Femur (tissue), 1 donor: Measurements from ENCODE around the gene STARD13.
"Not testable (repeated sequence)": the region's sequence is repeated elsewhere in the genome, so short reads cannot be mapped to it uniquely, and the experiment has no call there.

ENCODE experiments used
- DNase-seq: peaks from one replicate; pipeline ENCODE4 v3.0.0-alpha.2; 2017

Gene STARD13

DNA sequence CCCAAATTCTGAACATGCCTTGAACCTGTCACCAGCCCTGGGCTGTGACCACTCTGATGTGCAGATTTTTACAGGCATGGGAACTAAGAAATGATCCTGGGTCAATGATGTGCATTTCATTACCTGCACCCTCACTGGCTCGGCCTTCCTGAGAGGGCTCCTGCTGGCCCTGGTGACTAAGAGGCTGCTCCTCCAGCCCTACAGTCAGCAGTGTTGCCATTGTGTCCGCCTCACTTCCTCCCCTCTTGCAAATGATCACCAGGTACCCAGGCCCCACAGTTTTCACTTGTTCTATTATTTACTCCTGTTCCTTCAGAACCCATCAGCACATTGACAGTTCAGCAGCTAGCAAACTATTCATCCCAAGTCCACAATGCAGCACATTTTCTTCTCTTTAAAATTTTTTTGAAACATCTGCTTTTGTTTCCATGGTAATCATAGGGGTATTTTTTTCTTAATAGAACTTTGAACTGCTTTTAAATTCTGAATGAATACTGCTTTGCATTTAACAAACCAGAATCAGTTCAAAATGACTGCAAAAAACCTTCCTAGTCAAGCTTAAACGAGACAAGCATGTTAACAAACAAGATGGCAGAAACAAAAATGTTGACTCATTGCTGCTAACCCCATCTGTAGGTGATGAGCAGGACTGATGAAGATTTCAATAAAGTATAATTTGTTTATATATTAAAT is 29.3 kb downstream of the STARD13 start:
- no peak for DNase-seq

DNA sequence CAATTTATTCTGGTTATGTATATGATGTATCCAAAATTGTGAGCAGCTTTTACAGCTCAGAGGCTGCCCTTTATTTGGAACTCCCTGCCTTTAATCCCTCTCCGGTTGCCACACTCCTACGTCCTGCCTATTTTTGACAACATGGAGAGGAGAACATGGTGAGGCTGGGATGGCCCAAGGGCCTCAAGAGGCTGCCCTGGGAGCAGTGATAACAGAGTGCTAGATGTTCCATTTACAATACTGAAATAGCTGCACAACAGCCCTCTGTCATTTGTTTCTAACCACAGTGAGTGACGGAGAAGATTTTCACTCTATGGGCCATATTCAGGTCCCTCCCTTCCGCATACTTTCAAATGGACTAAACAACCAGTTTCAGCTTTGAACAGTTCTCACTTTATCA is 33.4 kb downstream of the STARD13 start:
- peak; percentile 39 for DNase-seq

DNA sequence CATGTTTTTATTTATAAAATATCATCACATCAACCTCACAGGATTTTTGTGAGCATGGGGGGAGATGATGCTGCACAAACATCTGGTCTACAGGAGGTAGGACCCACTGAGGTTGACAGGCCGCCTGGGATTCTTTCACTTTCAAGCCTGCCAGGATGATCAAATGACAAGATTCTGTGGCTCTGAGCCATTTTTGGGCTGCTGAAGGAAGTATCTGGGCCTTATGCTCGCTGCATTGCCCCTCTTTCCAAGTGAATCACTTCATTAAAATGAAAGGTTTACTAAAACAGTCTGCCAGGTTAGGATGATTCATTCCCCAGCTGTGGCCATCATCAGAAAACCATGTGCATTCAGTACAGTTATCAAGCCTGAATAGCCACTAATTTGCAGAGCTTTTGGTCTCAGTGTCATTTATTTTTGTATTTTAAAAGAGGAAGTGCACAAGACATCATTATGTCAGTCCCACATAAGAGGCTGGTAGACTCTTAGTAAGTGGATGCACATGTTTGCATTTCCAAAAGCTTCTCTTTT is 34.4 kb downstream of the STARD13 start:
- peak; percentile 77 for DNase-seq

DNA sequence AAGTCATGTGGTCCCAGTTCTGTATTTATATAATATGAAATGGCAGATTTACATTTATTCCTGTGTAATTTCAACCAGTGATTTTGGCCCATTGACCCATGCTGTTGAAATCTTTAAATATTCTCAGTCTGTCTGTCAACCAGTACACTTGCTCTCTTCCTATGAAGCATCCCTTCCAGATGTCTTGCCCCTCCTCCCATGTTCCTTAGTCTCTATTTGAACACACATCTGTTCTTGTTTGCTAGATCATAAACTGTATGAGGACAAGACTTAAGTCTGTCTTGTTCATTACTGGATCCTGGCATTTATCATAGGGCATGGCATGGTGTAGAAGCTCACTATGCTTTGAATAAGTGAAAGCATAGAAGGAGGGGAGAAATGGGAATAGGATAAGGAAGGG is 34.9 kb downstream of the STARD13 start:
- no peak for DNase-seq

DNA sequence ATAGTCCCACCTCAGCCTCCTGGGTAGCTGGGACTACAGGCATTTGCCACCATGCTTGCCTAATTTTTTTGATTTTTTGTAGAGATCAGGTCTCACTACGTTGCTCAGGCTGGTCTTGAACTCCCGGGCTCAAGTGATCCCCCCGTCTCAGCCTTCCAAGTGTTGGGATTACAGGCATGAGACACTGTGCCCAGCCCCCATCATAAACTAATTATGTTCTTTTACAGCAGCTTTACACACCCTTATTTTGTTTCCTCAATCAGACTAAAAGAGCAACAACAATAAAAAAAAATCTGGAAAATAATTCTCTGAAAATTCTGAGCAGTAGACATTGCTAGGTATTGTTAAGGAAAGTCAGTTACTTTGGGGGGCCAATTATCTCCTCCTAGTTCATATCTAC is 35.7 kb downstream of the STARD13 start:
- DNase-seq: no peak

- no peak for DNase-seq
Observed at GRCh38 chr13:33249066-33249465, 36.5 kb downstream of the STARD13 start.

- DNase-seq: no peak
Observed at GRCh38 chr13:33245505-33246158, 39.9 kb downstream of the STARD13 start.

DNA sequence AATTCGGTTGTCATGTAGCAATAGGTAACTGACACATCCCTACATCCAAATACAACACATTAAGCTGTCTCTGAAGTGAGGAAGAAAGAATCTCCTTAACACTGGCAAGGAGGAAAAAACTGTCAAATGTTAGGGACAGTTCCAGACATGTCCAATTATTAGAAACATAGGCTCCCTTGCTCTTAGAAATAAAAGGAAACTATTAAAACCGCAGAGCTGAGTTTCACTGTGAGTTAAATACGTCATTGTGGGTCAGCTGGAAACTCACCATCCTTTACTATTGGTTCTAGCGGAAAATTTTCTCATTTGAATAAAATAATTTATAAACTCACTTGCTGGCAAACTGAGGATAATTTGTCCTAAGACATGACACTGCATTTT is 40.7 kb downstream of the STARD13 start:
- DNase-seq: no peak

DNA sequence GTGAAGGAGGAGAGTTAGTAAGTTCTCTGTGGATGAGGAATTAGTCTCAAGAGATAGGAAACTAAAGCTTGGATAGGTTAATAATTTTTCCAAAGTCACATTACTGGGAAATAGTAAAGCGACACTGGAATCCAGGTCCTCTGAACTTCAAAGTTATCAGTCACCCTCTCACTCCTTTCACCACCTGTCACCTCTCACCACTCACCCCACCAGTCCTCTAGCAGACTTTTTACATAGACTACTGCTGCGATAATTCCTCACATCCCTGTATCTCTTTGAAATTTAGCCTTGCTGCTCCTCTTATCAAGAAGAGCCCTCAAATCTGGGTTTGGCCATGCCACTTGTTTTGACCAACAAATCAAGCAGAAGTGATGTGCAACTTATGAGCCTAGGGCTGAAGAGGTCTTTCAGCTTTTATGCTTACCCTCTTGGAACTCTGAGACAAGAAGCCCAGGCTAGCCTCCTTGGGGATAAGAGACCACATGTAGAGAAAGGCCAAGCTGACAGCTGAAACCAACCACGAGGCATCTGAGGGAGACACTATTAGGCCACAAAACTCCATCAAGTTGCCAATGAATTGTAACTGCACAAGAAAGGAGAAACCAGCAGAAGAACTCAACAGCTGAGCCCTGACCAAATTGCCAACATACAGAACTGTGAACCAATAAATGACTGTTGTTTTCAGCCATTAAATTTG is 41.2 kb downstream of the STARD13 start:
- DNase-seq: no peak

DNA sequence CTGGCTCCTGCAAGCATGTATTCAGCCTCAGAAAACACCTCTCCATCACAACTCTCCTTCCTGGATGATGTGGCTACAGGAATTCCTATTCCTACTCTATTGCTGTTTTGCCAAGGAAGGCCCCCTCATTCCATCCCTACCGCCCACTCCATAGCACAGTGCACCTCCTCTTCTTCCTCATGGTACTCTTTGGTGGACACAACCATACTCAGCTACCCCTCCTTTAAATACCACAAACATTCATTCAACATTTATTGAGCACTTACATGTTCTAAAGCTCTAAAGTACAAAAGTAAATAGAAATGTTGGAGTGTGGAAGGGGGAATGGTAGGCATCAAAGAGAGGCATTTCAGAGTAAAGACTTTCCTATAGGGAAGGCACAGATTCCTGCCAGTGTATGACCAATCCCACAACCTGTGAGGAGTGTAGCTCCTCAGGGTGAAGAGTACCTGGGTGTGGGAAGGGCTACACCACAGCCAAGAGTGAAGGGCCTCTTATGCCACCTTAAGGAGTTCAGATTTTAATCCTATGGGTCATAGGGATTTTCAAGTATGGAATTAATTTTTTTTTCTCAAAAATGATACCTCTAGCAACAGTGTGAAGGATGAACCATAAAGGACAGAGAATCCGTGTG is 42.5 kb downstream of the STARD13 start:
- DNase-seq: no peak

DNA sequence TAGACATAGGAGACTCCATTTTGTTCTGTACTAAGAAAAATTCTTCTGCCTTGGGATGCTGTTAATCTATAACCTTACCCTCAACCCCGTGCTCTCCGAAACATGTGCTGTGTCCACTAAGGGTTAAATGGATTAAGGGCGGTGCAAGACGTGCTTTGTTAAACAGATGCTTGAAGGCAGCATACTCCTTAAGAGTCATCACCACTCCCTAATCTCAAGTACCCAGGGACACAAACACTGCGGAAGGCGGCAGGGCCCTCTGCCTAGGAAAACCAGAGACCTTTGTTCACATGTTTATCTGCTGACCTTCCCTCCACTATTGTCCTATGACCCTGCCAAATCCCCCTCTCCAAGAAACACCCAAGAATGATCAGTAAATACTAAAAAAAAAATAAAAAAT is 43.2 kb downstream of the STARD13 start:
- not testable (repeated sequence) for DNase-seq

DNA sequence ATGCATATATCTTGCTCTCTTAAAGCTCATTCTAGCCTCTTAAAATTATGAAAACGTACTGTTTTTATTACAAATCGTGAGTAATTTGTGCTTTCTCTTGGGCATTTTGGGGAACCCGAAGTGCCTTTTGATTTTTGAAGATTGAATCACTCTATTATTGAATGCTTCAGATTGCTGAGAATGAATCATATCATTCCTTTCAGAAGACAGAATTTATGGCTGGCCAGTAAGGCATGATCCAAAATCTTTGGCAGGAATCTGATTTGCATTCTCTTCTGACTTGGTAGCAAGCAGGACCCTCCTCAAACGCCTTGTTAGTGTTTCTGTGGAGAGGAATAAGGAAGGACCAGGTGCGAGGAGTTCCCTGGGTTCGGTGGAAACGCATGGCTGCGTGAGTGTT is 49.5 kb downstream of the STARD13 start:
- DNase-seq: no peak

DNA sequence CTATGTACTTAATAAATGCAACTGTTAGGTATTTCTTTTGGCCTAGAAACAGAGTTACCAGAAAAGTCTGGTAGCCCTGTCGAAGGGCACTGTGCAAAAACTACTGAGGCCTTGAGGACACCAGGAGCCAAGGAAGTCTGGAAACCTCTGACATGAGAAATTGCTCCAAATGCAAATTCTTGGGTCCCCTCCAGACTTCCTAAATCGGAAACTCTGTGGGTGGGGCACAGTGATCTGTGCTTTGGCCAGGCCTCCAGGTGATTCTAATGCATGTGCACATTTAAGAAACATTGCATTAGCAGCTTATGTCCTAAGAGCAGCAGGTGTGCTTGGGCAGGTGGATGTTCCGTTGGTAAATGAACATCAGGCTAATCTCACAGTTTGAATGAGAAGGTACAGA is 50.0 kb downstream of the STARD13 start:
- DNase-seq: no peak

- DNase-seq: no peak
Observed at GRCh38 chr13:33235078-33235477, 50.5 kb downstream of the STARD13 start.

DNA sequence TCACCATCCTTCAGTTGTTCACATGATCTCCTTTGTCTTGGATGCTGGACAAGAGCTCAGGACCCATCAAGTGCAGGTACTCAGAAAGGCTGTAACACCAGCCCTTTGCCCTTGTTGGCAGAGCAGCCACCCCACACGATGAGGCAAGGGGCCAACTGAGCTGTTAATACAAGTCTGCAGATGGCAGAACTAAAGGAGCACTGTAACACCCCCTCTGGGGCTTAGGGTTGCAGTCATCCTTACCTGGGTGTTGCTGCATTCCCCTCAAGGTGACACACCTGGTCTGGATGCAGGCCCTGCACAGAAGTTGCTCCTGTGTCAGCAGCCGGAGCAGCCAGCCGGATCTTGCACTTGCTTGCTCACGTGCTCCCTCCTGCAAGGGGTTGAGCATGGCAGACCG is 52.0 kb downstream of the STARD13 start:
- DNase-seq: no peak

DNA sequence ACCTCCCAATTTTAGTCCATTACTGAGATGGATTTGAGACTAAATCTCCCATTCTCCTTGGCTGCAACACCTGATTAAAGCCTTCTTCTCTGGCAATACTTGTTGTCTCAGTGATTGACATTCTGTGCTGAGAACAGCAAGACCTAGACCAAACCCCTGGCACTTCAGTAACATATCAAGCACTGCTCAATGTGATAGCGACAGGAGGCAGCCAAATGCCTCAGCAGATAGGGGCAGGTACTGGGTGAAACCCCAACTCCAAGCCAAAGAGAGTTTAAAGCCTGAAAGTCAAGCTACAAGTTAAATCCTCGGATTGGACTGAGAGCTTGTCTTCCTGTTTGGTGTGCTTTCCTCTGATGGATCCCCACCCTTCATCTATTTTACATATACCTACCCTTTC is 52.7 kb downstream of the STARD13 start:
- no peak for DNase-seq

DNA sequence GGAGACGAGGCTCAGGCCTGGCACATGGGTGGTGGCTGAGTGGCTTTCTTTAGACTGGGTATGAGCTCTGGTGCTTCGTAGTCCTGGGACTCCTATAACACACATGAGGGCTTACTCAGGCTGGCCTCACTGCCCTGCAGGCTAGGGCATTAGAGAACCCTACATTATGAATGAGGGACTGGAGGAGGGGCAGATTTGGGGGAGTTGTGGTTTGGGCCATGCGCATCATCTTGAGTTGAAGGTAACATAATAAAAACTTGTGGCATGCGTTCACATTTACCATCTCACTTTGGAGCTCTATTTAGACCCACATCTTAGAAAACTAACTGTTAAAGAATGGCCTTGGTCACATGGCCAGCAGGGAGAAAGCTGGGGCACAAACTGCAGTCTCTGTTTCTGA is 54.2 kb downstream of the STARD13 start:
- DNase-seq: no peak

DNA sequence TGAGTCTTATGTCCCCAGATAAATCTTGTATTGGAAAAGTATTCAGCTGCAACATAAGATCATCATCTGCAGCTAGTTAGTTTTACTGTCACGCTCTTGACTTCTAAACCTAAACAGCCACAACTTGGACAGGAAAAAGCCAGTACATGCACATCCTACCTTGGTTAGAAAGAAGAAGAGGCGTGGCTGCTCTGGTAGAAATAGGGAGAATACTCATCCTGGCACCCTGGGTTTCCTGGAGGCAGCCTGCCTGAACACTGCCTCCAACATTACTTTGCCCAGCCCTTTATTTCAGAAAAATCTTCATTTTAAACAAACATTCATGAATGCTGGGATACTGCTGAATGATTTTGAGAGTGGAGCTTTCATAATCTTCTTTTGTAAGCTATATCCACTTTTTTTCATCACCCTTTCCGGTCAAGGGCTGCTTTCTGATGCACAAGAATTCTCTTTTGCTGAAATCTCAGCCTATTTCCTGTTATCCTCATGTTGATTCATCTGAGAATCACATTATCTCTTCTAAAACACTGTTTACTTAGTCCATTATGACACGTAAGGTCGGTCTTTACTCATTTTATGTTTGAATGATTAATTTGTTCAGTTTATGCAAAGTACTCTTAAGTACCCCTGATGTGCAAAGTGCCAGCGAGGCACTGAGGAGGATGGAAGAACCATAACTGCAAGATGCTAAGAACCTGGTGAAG is 55.2 kb downstream of the STARD13 start:
- no peak for DNase-seq

DNA sequence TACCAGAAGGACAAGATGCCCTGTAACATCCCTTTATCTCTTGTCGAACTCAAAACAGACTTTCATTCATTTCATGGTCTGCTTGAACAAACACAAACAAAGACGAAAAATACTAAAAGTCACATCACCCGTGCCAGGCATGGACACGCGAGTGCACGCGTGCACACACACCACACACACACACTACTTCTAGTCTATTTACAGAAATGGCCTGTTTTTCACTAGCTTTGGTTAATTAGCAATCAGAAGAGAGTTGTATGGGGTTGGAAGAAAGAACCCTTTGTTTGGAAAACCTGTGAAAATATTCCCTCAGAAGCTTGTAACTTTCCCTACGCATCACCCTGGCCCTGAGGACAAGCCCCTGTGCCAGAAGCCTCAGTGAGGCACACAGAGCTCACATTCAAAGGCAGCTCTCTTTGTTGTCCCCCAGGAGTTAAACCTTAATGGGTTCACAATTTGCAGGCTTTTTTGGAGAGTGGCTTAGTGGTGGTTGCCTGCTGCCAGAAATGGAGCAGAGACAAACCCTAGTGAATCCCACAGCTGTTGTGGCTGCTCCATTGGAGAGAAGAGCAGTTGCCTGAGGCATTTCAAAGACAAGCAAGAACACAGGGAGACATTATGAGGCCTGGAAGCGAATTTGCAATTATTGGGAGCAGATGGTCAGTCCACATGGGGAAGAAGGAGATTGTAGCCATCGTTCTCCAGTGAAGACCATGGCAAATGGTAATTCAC is 55.9 kb downstream of the STARD13 start:
- DNase-seq: peak; percentile 82

DNA sequence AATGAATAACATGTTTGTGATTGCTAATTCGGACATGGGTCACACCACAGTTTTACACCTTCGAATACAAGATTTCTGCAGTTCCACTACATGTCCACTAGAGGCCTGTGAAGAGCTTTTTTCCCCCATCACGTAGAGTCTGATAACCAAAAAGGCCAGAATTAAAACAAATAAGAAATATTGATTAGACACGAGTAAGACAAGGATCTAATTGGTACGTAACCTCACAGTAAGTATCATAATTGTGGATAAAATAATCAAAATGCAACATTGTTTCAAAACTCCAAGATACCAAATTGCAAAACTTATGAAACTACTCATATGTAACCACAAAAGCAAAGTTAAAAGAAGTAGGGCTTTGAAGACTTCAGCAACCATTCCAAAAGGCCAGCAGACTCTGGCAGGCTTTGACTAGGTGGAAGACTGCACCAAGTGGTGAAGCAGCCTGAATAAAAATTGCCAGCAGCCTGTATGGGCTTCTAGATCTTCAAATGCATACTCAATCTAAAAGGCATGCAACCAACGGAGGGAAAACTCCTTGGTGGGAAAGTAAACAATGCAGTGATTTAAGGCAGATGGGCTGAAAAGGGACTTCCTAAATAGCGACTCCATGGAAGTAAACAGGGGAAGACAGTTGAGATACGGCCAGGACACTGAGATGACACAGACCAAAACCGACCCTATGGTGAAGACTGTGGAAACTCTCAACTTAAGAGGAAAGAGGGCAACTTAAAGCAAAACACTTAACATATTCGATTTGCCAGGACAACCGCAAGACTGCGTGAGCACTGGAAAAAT is 56.7 kb downstream of the STARD13 start:
- DNase-seq: no peak

- DNase-seq: no peak
Observed at GRCh38 chr13:33227927-33228647, 57.5 kb downstream of the STARD13 start.
